HEK293 (cell line): ENCODE data around the gene PARD3.

Experiments used
- CTCF ChIA-PET: fragments of 350-600 bp; formaldehyde crosslinking; extraction: SDS; loops from one replicate; lab custom pipeline; 2021; ENCODE audit warnings: antibody characterized with exemption; lab: Yijun Ruan, JAX
- POLR2A ChIA-PET: fragments of 300-600 bp; formaldehyde crosslinking; extraction: SDS; loops from one replicate; lab custom pipeline; 2020; ENCODE audit warnings: antibody characterized with exemption, inconsistent platforms; lab: Yijun Ruan, JAX
- H3K27ac ChIP-seq: fragments of 200-500 bp; sonication (Bioruptor generic); 2 replicates; pipeline ENCODE4 v1.5.1; 2014; ENCODE audit warnings: low read depth, low read length, control low read depth, inconsistent platforms; ENCODE audit errors: extremely low read depth
- H3K36me3 ChIP-seq, 2 experiments: fragments of 200-500 bp in 1 of 2; sonication (Bioruptor generic) in 1 of 2; 1 replicate in 1 of 2; 2 replicates in 1 of 2; pipeline ENCODE4 v1.5.1; 2014 to 2017; ENCODE audit warnings: inconsistent platforms in 2 of 2, low read length in 2 of 2; ENCODE audit not compliant: control insufficient read depth in 2 of 2, insufficient read depth in 1 of 2
- H3K4me1 ChIP-seq: fragments of 200-500 bp; sonication (Bioruptor generic); 2 replicates; pipeline ENCODE4 v1.5.1; 2014; ENCODE audit warnings: mild to moderate bottlenecking, low read length, inconsistent platforms; ENCODE audit not compliant: control insufficient read depth, insufficient read depth
- H3K4me3 ChIP-seq: 2 replicates; pipeline ENCODE4 v1.5.1; 2011; ENCODE audit warnings: low read depth, mild to moderate bottlenecking, control low read depth, low read length, moderate library complexity
- H3K9me3 ChIP-seq: fragments of 200-500 bp; sonication (Bioruptor generic); 2 replicates; pipeline ENCODE4 v1.5.1; 2014; ENCODE audit warnings: low read depth, low read length, inconsistent platforms; ENCODE audit not compliant: control insufficient read depth, insufficient read depth
- ZBTB17 ChIP-seq: fragments of 450-650 bp; formaldehyde crosslinking; IDR thresholded peaks from 2 replicates; pipeline ENCODE4 v1.5.1; 2016; ENCODE audit warnings: missing biosample characterization, missing genetic modification characterization
- ZIC2 ChIP-seq: fragments of 450-650 bp; formaldehyde crosslinking; IDR thresholded peaks from 2 replicates; pipeline ENCODE4 v1.5.1; 2016; ENCODE audit warnings: missing biosample characterization, missing genetic modification characterization
- ZNF121 ChIP-seq: fragments of 450-650 bp; formaldehyde crosslinking; IDR thresholded peaks from 2 replicates; pipeline ENCODE4 v1.5.1; 2016; ENCODE audit warnings: missing biosample characterization, missing genetic modification characterization
- ZNF223 ChIP-seq: fragments of 450-650 bp; formaldehyde crosslinking; IDR thresholded peaks from 2 replicates; pipeline ENCODE4 v1.5.1; 2016; ENCODE audit warnings: missing biosample characterization, missing genetic modification characterization
- ZNF311 ChIP-seq: fragments of 450-650 bp; formaldehyde crosslinking; IDR thresholded peaks from 2 replicates; pipeline ENCODE4 v1.5.1; 2017; ENCODE audit warnings: missing biosample characterization, missing genetic modification characterization, borderline replicate concordance
- ZNF530 ChIP-seq: fragments of 450-650 bp; formaldehyde crosslinking; IDR thresholded peaks from 2 replicates; pipeline ENCODE4 v1.5.1; 2016; ENCODE audit warnings: low read depth, missing biosample characterization, missing genetic modification characterization
- ZNF610 ChIP-seq: fragments of 450-650 bp; formaldehyde crosslinking; IDR thresholded peaks from 2 replicates; pipeline ENCODE4 v1.5.1; 2016; ENCODE audit warnings: missing biosample characterization, missing genetic modification characterization, borderline replicate concordance
- ZNF623 ChIP-seq: fragments of 450-650 bp; formaldehyde crosslinking; IDR thresholded peaks from 2 replicates; pipeline ENCODE4 v1.5.1; 2016; ENCODE audit warnings: missing biosample characterization, missing genetic modification characterization
- ZNF830 ChIP-seq: fragments of 450-650 bp; IDR thresholded peaks from 2 replicates; pipeline ENCODE4 v1.5.0; 2018; ENCODE audit warnings: missing biosample characterization, missing genetic modification characterization, low read depth, mild to moderate bottlenecking, moderate library complexity
- ZSCAN16 ChIP-seq: fragments of 450-650 bp; formaldehyde crosslinking; IDR thresholded peaks from 2 replicates; pipeline ENCODE4 v1.5.1; 2016; ENCODE audit warnings: missing biosample characterization, missing genetic modification characterization
- TF ChIP-seq, protein P1 (sequence below): fragments of 450-650 bp; formaldehyde crosslinking; IDR thresholded peaks from 2 replicates; pipeline ENCODE4 v1.5.1; 2016; ENCODE audit warnings: missing biosample characterization, missing genetic modification characterization
- TF ChIP-seq, protein P2 (sequence below): fragments of 450-650 bp; formaldehyde crosslinking; IDR thresholded peaks from 2 replicates; pipeline ENCODE4 v1.5.1; 2016; ENCODE audit warnings: missing biosample characterization, missing genetic modification characterization
- TF ChIP-seq, protein P3 (sequence below): fragments of 450-650 bp; formaldehyde crosslinking; IDR thresholded peaks from 2 replicates; pipeline ENCODE4 v1.5.1; 2016; ENCODE audit warnings: missing biosample characterization, missing genetic modification characterization
- TF ChIP-seq, protein P4 (sequence below): fragments of 450-650 bp; formaldehyde crosslinking; IDR thresholded peaks from 2 replicates; pipeline ENCODE4 v1.5.1; 2016; ENCODE audit warnings: missing biosample characterization, missing genetic modification characterization

PARD3 gene

DNA sequence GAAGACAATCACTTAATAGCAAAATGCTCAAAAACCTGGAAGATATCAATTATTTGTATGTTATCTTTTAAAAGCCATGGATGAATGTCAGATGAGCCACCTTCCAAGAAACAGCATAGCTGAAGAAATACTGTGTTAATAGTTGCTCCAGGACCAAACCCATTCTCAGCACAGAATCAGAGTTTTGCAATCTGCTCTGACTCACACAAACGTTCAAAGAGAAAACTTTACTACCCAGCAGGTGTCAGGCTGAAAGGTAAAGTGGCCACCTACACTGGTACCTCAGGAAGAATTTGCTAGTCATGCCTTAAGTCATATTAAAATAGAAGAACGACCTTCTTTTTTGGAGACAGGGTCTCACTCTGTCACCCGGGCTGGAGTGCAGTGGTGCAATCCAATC, 526.5 kb downstream of the PARD3 start (continued):
- no peak for TF ChIP-seq ZNF223 (tag by site-specific recombination)
- TF ChIP-seq, protein P1, sequence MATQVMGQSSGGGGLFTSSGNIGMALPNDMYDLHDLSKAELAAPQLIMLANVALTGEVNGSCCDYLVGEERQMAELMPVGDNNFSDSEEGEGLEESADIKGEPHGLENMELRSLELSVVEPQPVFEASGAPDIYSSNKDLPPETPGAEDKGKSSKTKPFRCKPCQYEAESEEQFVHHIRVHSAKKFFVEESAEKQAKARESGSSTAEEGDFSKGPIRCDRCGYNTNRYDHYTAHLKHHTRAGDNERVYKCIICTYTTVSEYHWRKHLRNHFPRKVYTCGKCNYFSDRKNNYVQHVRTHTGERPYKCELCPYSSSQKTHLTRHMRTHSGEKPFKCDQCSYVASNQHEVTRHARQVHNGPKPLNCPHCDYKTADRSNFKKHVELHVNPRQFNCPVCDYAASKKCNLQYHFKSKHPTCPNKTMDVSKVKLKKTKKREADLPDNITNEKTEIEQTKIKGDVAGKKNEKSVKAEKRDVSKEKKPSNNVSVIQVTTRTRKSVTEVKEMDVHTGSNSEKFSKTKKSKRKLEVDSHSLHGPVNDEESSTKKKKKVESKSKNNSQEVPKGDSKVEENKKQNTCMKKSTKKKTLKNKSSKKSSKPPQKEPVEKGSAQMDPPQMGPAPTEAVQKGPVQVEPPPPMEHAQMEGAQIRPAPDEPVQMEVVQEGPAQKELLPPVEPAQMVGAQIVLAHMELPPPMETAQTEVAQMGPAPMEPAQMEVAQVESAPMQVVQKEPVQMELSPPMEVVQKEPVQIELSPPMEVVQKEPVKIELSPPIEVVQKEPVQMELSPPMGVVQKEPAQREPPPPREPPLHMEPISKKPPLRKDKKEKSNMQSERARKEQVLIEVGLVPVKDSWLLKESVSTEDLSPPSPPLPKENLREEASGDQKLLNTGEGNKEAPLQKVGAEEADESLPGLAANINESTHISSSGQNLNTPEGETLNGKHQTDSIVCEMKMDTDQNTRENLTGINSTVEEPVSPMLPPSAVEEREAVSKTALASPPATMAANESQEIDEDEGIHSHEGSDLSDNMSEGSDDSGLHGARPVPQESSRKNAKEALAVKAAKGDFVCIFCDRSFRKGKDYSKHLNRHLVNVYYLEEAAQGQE, result no peak
- TF ChIP-seq, protein P2, sequence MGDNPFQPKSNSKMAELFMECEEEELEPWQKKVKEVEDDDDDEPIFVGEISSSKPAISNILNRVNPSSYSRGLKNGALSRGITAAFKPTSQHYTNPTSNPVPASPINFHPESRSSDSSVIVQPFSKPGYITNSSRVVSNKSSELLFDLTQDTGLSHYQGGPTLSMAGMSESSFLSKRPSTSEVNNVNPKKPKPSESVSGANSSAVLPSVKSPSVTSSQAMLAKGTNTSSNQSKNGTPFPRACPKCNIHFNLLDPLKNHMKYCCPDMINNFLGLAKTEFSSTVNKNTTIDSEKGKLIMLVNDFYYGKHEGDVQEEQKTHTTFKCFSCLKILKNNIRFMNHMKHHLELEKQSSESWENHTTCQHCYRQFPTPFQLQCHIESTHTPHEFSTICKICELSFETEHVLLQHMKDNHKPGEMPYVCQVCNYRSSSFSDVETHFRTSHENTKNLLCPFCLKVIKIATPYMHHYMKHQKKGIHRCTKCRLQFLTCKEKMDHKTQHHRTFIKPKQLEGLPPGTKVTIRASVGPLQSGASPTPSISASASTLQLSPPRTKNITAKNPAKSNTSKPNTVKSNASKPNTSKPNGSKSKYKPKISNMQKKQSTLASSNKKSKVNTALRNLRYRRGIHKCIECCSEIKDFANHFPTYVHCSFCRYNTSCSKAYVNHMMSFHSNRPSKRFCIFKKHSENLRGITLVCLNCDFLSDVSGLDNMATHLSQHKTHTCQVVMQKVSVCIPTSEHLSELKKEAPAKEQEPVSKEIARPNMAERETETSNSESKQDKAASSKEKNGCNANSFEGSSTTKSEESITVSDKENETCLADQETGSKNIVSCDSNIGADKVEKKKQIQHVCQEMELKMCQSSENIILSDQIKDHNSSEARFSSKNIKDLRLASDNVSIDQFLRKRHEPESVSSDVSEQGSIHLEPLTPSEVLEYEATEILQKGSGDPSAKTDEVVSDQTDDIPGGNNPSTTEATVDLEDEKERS (tag by site-specific recombination), result no peak

DNA sequence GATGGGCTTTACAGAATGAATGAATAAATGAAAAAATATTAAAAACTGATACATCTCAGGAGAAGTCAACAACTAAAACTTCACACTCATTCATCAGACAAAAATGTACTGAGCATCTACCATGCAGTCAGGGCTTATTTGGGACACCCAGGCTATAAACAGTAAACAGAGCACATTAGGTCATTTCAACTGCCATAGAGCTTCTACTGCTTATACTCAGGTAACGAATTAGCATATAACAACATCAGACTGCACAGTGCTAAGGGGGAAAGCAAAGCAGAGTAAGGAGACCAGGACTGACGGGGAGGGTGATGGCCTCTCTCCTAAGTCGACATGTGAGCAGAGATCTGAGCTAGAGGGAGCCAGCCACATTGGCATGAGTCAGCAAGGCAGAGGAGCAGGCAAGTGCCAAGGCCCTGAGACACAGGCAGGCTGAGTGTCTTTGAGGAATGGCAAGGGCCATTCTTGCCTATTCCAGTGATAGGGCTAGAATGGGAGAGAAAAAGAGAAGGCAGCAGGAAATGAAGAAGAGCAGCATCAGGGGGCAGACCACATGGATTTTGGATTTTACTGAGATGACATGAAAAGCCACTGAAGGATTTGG, 528.9 kb downstream of the PARD3 start:
- Histone ChIP-seq H3K27ac (no peak overlapping the region), H3K9me3 (no peaks in the 10 kb centered on the region), H3K36me3 (no peaks in the 10 kb centered on the region), H3K4me1 (no peaks in the 10 kb centered on the region), H3K4me3 (no peak overlapping the region)
- CTCF ChIA-PET, result no interaction called here
- TF ChIP-seq ZBTB17 (tag by site-specific recombination) (peak; percentile 33; the same call in 1 of the 2 replicates), ZNF623 (tag by site-specific recombination) (peak; percentile 55), ZNF530 (tag by site-specific recombination) (peak; percentile 94)
- TF ChIP-seq, protein P3, sequence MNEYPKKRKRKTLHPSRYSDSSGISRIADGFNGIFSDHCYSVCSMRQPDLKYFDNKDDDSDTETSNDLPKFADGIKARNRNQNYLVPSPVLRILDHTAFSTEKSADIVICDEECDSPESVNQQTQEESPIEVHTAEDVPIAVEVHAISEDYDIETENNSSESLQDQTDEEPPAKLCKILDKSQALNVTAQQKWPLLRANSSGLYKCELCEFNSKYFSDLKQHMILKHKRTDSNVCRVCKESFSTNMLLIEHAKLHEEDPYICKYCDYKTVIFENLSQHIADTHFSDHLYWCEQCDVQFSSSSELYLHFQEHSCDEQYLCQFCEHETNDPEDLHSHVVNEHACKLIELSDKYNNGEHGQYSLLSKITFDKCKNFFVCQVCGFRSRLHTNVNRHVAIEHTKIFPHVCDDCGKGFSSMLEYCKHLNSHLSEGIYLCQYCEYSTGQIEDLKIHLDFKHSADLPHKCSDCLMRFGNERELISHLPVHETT (tag by site-specific recombination), result no peak
- TF ChIP-seq, protein P4, sequence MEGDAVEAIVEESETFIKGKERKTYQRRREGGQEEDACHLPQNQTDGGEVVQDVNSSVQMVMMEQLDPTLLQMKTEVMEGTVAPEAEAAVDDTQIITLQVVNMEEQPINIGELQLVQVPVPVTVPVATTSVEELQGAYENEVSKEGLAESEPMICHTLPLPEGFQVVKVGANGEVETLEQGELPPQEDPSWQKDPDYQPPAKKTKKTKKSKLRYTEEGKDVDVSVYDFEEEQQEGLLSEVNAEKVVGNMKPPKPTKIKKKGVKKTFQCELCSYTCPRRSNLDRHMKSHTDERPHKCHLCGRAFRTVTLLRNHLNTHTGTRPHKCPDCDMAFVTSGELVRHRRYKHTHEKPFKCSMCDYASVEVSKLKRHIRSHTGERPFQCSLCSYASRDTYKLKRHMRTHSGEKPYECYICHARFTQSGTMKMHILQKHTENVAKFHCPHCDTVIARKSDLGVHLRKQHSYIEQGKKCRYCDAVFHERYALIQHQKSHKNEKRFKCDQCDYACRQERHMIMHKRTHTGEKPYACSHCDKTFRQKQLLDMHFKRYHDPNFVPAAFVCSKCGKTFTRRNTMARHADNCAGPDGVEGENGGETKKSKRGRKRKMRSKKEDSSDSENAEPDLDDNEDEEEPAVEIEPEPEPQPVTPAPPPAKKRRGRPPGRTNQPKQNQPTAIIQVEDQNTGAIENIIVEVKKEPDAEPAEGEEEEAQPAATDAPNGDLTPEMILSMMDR (tag by site-specific recombination), result peak; percentile 28; the same call in 1 of the 2 replicates
- POLR2A ChIA-PET, result no interaction called here

DNA sequence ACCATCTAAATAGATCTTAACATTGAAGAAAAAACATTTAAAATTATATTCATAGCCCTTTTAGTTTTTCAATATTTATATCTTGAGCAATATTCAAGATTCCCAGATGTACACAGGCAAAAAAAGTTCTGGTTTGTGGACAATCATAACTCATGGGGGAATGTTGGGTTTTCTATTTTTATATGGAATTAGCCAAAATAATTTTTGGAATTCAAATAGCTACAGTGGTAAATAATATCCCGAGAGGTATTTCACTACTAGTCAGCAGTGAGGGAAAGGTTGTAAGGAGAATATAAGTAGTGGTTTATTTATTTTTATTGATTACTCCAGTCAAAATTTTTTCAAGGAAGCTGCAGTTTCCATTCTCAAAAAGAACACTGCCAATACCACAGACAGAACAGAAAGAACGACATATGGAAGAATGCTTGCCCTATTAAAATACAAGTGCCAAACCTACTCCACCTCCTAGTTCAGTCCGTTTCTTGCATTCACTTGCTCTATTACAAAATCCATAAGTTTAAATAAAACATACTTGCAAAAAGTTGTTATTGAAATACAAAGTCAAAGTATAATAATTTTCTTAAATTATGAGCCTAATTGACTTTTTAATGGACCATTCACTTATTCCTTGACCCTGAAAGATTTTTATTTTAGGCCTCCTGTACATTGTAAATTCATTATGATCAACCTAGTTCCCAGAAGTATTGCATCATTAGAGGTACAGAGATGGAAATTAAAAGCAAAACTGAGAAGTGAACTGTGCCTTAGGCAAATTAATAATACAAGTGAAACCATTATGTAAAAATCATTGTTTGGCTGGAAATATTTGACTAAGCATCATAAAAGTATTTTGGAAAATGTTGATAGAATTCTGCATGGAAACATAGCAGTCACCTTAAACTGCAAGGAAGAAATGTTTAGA, 533.2 kb downstream of the PARD3 start:
- no peaks in the 10 kb centered on the region for H3K36me3 ChIP-seq
- H3K9me3 ChIP-seq, result no peaks in the 10 kb centered on the region
- no peaks in the 10 kb centered on the region for H3K4me1 ChIP-seq
- H3K27ac ChIP-seq, result no peak overlapping the region
- ChIA-PET POLR2A (no interaction called here), CTCF (no interaction called here)
- no peak for TF ChIP-seq ZNF311 (tag by site-specific recombination)
- no peak for TF ChIP-seq ZNF121 (tag by site-specific recombination)
- TF ChIP-seq ZSCAN16, result no peak
- TF ChIP-seq ZNF610, result no peak
- TF ChIP-seq ZIC2, result no peak
- TF ChIP-seq ZNF830 (tag by site-specific recombination), result no peak
- TF ChIP-seq ZNF623 (tag by site-specific recombination), result no peak
- H3K4me3 ChIP-seq, result no peak overlapping the region
